HEK293 (cell line): Measurements from ENCODE around the gene ZNF579.

Source experiments
- CTCF ChIA-PET: fragments of 350-600 bp; formaldehyde crosslinking; extraction: SDS; loops from one replicate; lab custom pipeline; 2021; ENCODE audit warnings: antibody characterized with exemption; lab: Yijun Ruan, JAX
- POLR2A ChIA-PET: fragments of 300-600 bp; formaldehyde crosslinking; extraction: SDS; loops from one replicate; lab custom pipeline; 2020; ENCODE audit warnings: antibody characterized with exemption, inconsistent platforms; lab: Yijun Ruan, JAX
- H3K27ac ChIP-seq: fragments of 200-500 bp; sonication (Bioruptor generic); 2 replicates; pipeline ENCODE4 v1.5.1; 2014; ENCODE audit warnings: low read depth, low read length, control low read depth, inconsistent platforms; ENCODE audit errors: extremely low read depth
- H3K36me3 ChIP-seq, 2 experiments: fragments of 200-500 bp in 1 of 2; sonication (Bioruptor generic) in 1 of 2; 1 replicate in 1 of 2; 2 replicates in 1 of 2; pipeline ENCODE4 v1.5.1; 2014 to 2017; ENCODE audit warnings: inconsistent platforms in 2 of 2, low read length in 2 of 2; ENCODE audit not compliant: control insufficient read depth in 2 of 2, insufficient read depth in 1 of 2
- H3K4me1 ChIP-seq: fragments of 200-500 bp; sonication (Bioruptor generic); 2 replicates; pipeline ENCODE4 v1.5.1; 2014; ENCODE audit warnings: mild to moderate bottlenecking, low read length, inconsistent platforms; ENCODE audit not compliant: control insufficient read depth, insufficient read depth
- H3K4me3 ChIP-seq: 2 replicates; pipeline ENCODE4 v1.5.1; 2011; ENCODE audit warnings: low read depth, mild to moderate bottlenecking, control low read depth, low read length, moderate library complexity
- H3K9me3 ChIP-seq: fragments of 200-500 bp; sonication (Bioruptor generic); 2 replicates; pipeline ENCODE4 v1.5.1; 2014; ENCODE audit warnings: low read depth, low read length, inconsistent platforms; ENCODE audit not compliant: control insufficient read depth, insufficient read depth
- AEBP2 ChIP-seq: fragments of 450-650 bp; formaldehyde crosslinking; IDR thresholded peaks from 2 replicates; pipeline ENCODE4 v1.5.1; 2016; ENCODE audit warnings: missing biosample characterization, missing genetic modification characterization, borderline replicate concordance
- KLF8 ChIP-seq: fragments of 450-650 bp; formaldehyde crosslinking; IDR thresholded peaks from 2 replicates; pipeline ENCODE4 v1.5.1; 2016; ENCODE audit warnings: missing biosample characterization, missing genetic modification characterization
- KLF9 ChIP-seq: fragments of 450-650 bp; formaldehyde crosslinking; IDR thresholded peaks from 2 replicates; pipeline ENCODE4 v1.5.1; 2016; ENCODE audit warnings: missing biosample characterization, missing genetic modification characterization, low read depth
- PRDM10 ChIP-seq: fragments of 450-650 bp; formaldehyde crosslinking; IDR thresholded peaks from 2 replicates; pipeline ENCODE4 v1.5.1; 2016; ENCODE audit warnings: missing biosample characterization, missing genetic modification characterization
- ZNF132 ChIP-seq: fragments of 450-650 bp; formaldehyde crosslinking; IDR thresholded peaks from 2 replicates; pipeline ENCODE4 v1.5.1; 2017; ENCODE audit warnings: missing biosample characterization, missing genetic modification characterization, borderline replicate concordance
- ZNF148 ChIP-seq: fragments of 450-650 bp; formaldehyde crosslinking; IDR thresholded peaks from 2 replicates; pipeline ENCODE4 v1.5.0; 2017; ENCODE audit warnings: missing biosample characterization, missing genetic modification characterization, borderline replicate concordance
- ZNF416 ChIP-seq: fragments of 450-650 bp; formaldehyde crosslinking; IDR thresholded peaks from 2 replicates; pipeline ENCODE4 v1.5.1; 2016; ENCODE audit warnings: missing biosample characterization, missing genetic modification characterization
- ZNF530 ChIP-seq: fragments of 450-650 bp; formaldehyde crosslinking; IDR thresholded peaks from 2 replicates; pipeline ENCODE4 v1.5.1; 2016; ENCODE audit warnings: low read depth, missing biosample characterization, missing genetic modification characterization
- ZNF561 ChIP-seq: fragments of 450-650 bp; IDR thresholded peaks from 2 replicates; pipeline ENCODE4 v1.5.1; 2018; ENCODE audit warnings: missing biosample characterization, missing genetic modification characterization, borderline replicate concordance
- ZNF596 ChIP-seq: fragments of 450-650 bp; IDR thresholded peaks from 2 replicates; pipeline ENCODE4 v1.5.0; 2018; ENCODE audit warnings: missing biosample characterization, mild to moderate bottlenecking, missing genetic modification characterization, moderate library complexity
- ZNF621 ChIP-seq: fragments of 450-650 bp; formaldehyde crosslinking; IDR thresholded peaks from 2 replicates; pipeline ENCODE4 v1.5.1; 2017; ENCODE audit warnings: missing biosample characterization, missing genetic modification characterization
- ZNF654 ChIP-seq: fragments of 450-650 bp; formaldehyde crosslinking; IDR thresholded peaks from 2 replicates; pipeline ENCODE4 v1.5.1; 2016; ENCODE audit warnings: low read depth, missing biosample characterization, missing genetic modification characterization
- ZNF664 ChIP-seq: fragments of 450-650 bp; formaldehyde crosslinking; IDR thresholded peaks from 2 replicates; pipeline ENCODE4 v1.5.1; 2016; ENCODE audit warnings: missing biosample characterization, missing genetic modification characterization
- ZNF670 ChIP-seq: fragments of 450-650 bp; formaldehyde crosslinking; IDR thresholded peaks from 2 replicates; pipeline ENCODE4 v1.5.1; 2016; ENCODE audit warnings: missing biosample characterization, missing genetic modification characterization, low read depth
- TF ChIP-seq, protein P1 (sequence below): fragments of 450-650 bp; formaldehyde crosslinking; IDR thresholded peaks from 2 replicates; pipeline ENCODE4 v1.5.1; 2016; ENCODE audit warnings: missing biosample characterization, missing genetic modification characterization, borderline replicate concordance
- TF ChIP-seq, protein P2 (sequence below): fragments of 450-650 bp; formaldehyde crosslinking; IDR thresholded peaks from 2 replicates; pipeline ENCODE4 v1.5.1; 2016; ENCODE audit warnings: missing biosample characterization, missing genetic modification characterization

The ZNF579 gene

DNA sequence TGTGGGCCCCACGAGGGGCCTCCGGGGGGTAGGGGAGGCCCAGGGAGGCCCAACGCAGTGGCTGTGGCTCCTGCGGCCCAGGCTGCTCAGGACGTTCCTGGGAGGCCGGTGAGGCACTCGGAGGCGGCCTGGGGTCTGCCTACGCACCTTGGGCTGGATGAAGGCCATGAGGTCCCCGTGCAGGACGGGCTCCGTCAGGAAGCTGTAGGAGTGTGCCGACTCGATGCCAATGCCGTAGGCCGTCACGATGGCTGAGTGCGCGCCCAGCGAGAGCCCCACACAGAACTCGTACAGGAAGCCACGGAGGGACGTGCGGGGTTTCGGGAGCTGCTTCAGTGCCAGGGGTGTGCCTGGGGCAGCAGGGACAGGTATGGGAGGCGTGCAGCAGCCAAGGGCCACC is 49.7 kb downstream of the ZNF579 start (continued):
- TF ChIP-seq ZNF132 (tag by site-specific recombination) (no peak), ZNF621 (no peak), ZNF596 (tag by site-specific recombination) (no peak), ZNF148 (tag by site-specific recombination) (no peak), AEBP2 (tag by site-specific recombination) (no peak)

GRCh38 chr19:55529636-55530234 is 50.9 kb downstream of the ZNF579 start:
- ChIA-PET CTCF (interaction anchor here (0.9 kb wide), 1 partner anchor 103 kb away, joined by 4 read pairs; no protein-coding TSS in a partner anchor), POLR2A (no interaction called here)
- H3K9me3 ChIP-seq: no peaks in the 10 kb centered on the region
- no peak for TF ChIP-seq ZNF561 (tag by site-specific recombination)
- no peak for TF ChIP-seq ZNF654 (tag by site-specific recombination)
- no peak for TF ChIP-seq KLF9 (tag by site-specific recombination)
- TF ChIP-seq, protein P1, sequence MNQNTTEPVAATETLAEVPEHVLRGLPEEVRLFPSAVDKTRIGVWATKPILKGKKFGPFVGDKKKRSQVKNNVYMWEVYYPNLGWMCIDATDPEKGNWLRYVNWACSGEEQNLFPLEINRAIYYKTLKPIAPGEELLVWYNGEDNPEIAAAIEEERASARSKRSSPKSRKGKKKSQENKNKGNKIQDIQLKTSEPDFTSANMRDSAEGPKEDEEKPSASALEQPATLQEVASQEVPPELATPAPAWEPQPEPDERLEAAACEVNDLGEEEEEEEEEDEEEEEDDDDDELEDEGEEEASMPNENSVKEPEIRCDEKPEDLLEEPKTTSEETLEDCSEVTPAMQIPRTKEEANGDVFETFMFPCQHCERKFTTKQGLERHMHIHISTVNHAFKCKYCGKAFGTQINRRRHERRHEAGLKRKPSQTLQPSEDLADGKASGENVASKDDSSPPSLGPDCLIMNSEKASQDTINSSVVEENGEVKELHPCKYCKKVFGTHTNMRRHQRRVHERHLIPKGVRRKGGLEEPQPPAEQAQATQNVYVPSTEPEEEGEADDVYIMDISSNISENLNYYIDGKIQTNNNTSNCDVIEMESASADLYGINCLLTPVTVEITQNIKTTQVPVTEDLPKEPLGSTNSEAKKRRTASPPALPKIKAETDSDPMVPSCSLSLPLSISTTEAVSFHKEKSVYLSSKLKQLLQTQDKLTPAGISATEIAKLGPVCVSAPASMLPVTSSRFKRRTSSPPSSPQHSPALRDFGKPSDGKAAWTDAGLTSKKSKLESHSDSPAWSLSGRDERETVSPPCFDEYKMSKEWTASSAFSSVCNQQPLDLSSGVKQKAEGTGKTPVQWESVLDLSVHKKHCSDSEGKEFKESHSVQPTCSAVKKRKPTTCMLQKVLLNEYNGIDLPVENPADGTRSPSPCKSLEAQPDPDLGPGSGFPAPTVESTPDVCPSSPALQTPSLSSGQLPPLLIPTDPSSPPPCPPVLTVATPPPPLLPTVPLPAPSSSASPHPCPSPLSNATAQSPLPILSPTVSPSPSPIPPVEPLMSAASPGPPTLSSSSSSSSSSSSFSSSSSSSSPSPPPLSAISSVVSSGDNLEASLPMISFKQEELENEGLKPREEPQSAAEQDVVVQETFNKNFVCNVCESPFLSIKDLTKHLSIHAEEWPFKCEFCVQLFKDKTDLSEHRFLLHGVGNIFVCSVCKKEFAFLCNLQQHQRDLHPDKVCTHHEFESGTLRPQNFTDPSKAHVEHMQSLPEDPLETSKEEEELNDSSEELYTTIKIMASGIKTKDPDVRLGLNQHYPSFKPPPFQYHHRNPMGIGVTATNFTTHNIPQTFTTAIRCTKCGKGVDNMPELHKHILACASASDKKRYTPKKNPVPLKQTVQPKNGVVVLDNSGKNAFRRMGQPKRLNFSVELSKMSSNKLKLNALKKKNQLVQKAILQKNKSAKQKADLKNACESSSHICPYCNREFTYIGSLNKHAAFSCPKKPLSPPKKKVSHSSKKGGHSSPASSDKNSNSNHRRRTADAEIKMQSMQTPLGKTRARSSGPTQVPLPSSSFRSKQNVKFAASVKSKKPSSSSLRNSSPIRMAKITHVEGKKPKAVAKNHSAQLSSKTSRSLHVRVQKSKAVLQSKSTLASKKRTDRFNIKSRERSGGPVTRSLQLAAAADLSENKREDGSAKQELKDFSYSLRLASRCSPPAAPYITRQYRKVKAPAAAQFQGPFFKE (tag by site-specific recombination): no peak
- no peak for TF ChIP-seq KLF8
- TF ChIP-seq ZNF530 (tag by site-specific recombination): no peak
- no peak for TF ChIP-seq ZNF670 (tag by site-specific recombination)
- TF ChIP-seq, protein P2, sequence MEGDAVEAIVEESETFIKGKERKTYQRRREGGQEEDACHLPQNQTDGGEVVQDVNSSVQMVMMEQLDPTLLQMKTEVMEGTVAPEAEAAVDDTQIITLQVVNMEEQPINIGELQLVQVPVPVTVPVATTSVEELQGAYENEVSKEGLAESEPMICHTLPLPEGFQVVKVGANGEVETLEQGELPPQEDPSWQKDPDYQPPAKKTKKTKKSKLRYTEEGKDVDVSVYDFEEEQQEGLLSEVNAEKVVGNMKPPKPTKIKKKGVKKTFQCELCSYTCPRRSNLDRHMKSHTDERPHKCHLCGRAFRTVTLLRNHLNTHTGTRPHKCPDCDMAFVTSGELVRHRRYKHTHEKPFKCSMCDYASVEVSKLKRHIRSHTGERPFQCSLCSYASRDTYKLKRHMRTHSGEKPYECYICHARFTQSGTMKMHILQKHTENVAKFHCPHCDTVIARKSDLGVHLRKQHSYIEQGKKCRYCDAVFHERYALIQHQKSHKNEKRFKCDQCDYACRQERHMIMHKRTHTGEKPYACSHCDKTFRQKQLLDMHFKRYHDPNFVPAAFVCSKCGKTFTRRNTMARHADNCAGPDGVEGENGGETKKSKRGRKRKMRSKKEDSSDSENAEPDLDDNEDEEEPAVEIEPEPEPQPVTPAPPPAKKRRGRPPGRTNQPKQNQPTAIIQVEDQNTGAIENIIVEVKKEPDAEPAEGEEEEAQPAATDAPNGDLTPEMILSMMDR (tag by site-specific recombination): no peak
- TF ChIP-seq ZNF416 (tag by site-specific recombination): no peak
- TF ChIP-seq ZNF664 (tag by site-specific recombination): no peak
- no peak for TF ChIP-seq PRDM10 (tag by site-specific recombination)

More at GRCh38 chr19:55529636-55530234, 50.9 kb downstream of the ZNF579 start:
- Histone ChIP-seq H3K36me3 (no peaks in the 10 kb centered on the region), H3K4me1 (no peaks in the 10 kb centered on the region), H3K27ac (no peak overlapping the region), H3K4me3 (no peak overlapping the region)
